ENCODE measurements around the gene CCDC154. TPM values are rescaled to one million over a fixed set of nuclear protein-coding genes. Genes with fewer than 3 reads are reported as not detected.

The CCDC154 gene
- total RNA-seq, 1 donor from 2014 or later = 1.9 TPM

DNA sequence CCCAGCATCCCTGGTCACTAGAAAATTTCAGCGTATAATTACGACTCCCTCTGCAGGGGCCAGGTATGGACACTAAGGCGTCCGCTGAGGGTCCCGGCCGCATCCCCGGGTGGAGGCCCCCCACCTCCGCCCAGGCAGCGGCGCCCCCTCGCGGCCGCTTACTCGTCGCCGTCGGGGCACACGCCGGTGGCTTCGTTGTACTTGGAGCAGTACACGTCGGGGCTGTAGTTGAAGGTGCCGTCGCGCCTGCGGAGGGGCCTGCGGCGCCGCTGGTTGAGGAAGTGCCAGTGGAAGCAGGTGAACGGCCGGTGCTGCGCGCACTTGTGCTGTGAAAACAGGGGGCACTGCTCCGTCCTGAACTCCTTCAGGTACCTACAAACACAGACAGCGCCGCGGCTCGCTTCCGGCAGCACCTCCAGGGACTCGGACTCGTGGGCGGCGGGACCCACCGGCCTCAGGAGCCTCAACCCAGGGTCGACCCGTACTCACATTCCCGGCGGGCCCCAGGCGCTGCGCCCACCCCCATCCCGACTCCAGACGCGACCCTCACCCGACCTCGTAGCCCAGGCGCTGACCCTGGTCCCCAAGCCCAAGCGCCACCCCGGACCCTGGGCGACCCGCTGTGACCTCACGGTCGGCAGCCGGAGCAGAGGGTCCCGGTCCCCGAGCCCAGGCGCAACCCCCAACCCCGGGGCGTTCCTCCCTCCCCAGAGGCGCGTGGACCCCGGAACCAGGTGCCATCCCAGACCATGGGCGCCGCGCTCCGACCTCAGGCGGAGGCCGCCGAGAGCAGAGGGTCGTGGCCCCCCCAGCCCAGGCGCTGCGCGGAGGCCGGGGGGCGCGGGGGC is 30.4 kb downstream of the CCDC154 start:
- DNase-seq (ENCODE audit: low read depth, low spot score) = peak; percentile 52
- peaks cover 13% of the 10 kb centered on the region for H3K4me1 Mint-ChIP-seq
- H3K27me3 Mint-ChIP-seq (ENCODE audit: low read depth) = no peaks in the 10 kb centered on the region
- H3K4me3 Mint-ChIP-seq = peak overlapping the region; percentile 83
- H3K36me3 Mint-ChIP-seq (ENCODE audit: low read depth) = no peaks in the 10 kb centered on the region
- H3K9me3 Mint-ChIP-seq = no peaks in the 10 kb centered on the region
- TF ChIP-seq, protein P1, sequence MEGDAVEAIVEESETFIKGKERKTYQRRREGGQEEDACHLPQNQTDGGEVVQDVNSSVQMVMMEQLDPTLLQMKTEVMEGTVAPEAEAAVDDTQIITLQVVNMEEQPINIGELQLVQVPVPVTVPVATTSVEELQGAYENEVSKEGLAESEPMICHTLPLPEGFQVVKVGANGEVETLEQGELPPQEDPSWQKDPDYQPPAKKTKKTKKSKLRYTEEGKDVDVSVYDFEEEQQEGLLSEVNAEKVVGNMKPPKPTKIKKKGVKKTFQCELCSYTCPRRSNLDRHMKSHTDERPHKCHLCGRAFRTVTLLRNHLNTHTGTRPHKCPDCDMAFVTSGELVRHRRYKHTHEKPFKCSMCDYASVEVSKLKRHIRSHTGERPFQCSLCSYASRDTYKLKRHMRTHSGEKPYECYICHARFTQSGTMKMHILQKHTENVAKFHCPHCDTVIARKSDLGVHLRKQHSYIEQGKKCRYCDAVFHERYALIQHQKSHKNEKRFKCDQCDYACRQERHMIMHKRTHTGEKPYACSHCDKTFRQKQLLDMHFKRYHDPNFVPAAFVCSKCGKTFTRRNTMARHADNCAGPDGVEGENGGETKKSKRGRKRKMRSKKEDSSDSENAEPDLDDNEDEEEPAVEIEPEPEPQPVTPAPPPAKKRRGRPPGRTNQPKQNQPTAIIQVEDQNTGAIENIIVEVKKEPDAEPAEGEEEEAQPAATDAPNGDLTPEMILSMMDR (conservative IDR thresholded peaks at IDR 0.05) = peak; percentile 71
- no peak overlapping the region for H3K27ac Mint-ChIP-seq (ENCODE audit: unreplicated experiment)

DNA sequence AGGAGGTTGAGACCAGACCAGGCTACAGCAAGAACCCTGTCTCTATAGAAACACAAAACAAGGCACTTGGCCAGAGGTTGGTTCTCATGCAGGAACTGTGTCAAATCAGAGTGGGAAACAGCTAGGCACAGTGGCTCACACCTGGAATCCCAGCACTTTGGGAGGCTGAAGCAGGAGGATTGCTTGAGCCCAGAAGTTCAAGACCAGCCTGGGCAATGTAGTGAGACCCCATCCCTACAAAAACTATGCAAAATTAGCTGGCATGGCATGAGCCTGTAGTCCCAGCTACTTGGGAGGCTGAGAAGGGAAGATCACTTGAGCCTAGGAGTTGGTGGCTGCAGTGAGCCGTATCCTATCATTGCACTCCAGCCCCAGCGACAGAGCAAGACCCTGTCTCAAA is 31.5 kb downstream of the CCDC154 start:
- no peak overlapping the region for H3K27ac Mint-ChIP-seq (ENCODE audit: unreplicated experiment)
- peak overlapping the region; percentile 83 for H3K4me3 Mint-ChIP-seq
- H3K9me3 Mint-ChIP-seq = no peaks in the 10 kb centered on the region
- no peaks in the 10 kb centered on the region for H3K36me3 Mint-ChIP-seq (ENCODE audit: low read depth)
- H3K4me1 Mint-ChIP-seq = peaks cover 14% of the 10 kb centered on the region
- no peak for DNase-seq (ENCODE audit: low read depth, low spot score)
- TF ChIP-seq, protein P1 (conservative IDR thresholded peaks at IDR 0.05) = no peak
- H3K27me3 Mint-ChIP-seq (ENCODE audit: low read depth) = no peaks in the 10 kb centered on the region

DNA sequence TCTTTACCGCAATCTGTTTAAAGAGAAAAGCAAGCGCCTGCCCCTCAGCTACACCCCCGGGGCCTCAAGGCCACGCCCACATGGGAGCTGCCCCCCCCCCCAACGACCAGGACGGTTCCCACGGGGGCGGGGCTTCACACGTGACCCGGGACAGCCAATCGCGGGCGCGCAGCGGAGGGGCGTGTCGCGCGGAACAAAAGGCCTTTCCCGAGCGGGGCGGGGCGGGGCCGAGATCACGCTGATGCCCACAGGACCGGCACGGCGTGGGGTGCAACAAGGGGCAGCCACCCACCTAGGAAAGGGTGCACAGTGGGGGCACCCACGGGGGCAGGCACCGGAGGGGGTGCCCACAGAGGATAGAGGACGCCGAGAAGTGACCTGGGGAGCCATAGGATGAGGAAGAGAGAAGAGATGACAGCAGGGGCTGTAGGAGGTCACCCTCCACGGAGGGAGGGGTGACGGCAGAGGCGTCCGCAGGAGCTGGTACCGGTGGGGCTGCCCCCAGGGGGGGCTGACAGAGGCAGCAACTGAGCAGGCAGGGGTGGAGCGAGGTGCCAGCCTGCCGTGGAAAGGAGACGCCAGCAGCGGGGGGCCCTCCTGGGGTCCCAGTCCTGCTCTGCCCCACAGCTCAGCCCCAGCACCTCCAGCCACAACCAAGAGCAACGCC is 36.1 kb downstream of the CCDC154 start:
- DNase-seq (ENCODE audit: low read depth, low spot score) = peak; percentile 95
- no peaks in the 10 kb centered on the region for H3K36me3 Mint-ChIP-seq (ENCODE audit: low read depth)
- H3K27ac Mint-ChIP-seq (ENCODE audit: unreplicated experiment) = no peak overlapping the region

DNA sequence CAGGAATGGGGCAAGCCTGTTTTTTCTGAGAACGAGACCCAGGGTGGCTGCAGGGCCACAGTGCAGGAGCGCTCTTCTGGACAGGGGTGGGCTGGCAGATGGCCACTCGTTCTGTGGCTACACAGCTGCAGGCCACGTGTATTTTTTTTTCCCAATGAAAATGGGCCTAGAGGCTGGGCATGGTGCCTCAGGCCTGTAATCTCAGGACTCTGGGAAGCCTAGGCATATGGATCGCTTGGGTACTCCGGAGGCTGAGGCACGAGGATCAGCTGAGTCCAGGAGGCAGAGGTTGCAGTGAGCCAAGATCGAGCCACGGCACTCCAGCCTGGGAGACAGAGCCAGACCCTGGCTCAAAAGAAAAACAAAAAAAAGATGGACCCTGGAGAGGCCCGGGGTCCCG is 36.6 kb downstream of the CCDC154 start:
- H3K36me3 Mint-ChIP-seq (ENCODE audit: low read depth) = no peaks in the 10 kb centered on the region
- TF ChIP-seq, protein P1 (conservative IDR thresholded peaks at IDR 0.05) = no peak

More for the DNA sequence above, 36.1 kb downstream of the CCDC154 start:
- H3K27me3 Mint-ChIP-seq (ENCODE audit: low read depth) = no peaks in the 10 kb centered on the region
- H3K4me3 Mint-ChIP-seq = peak overlapping the region; percentile 87
- TF ChIP-seq, protein P1 (conservative IDR thresholded peaks at IDR 0.05) = no peak
- no peaks in the 10 kb centered on the region for H3K9me3 Mint-ChIP-seq
- peaks cover 9% of the 10 kb centered on the region for H3K4me1 Mint-ChIP-seq

DNA sequence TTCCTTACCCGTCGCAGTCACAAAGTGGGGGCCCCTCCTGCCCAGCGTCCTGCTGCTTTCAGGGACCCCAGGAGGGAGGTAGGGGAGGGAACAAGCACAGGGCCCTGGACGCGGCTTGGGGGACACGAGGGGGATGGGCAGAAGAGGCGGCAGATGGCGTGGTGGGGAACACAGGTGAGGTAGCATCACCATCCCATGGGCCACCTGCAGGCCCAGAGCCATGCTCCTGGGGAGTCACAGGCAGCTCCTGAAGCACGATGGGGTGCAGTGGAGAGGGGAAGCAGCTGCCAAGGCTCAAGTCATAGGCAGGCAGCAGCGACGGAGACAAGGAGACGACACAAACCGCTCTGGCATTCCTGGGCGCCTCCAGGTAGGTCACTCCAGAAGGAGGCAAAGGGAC is 40.6 kb downstream of the CCDC154 start:
- Mint-ChIP-seq H3K27ac (ENCODE audit: unreplicated experiment) (no peak overlapping the region), H3K9me3 (no peaks in the 10 kb centered on the region), H3K4me1 (peaks cover 3% of the 10 kb centered on the region), H3K27me3 (ENCODE audit: low read depth) (no peaks in the 10 kb centered on the region), H3K36me3 (ENCODE audit: low read depth) (no peaks in the 10 kb centered on the region), H3K4me3 (no peak overlapping the region)
- no peak for DNase-seq (ENCODE audit: low read depth, low spot score)
- TF ChIP-seq, protein P1 (conservative IDR thresholded peaks at IDR 0.05) = no peak

More for the DNA sequence above, 36.6 kb downstream of the CCDC154 start:
- DNase-seq (ENCODE audit: low read depth, low spot score) = no peak
- H3K27ac Mint-ChIP-seq (ENCODE audit: unreplicated experiment) = peak overlapping the region; percentile 78
- peaks cover 9% of the 10 kb centered on the region for H3K4me1 Mint-ChIP-seq
- H3K9me3 Mint-ChIP-seq = no peaks in the 10 kb centered on the region
- H3K4me3 Mint-ChIP-seq = peak overlapping the region; percentile 87
- H3K27me3 Mint-ChIP-seq (ENCODE audit: low read depth) = no peaks in the 10 kb centered on the region
